ENCODE data around the gene ANKRD39.

The ANKRD39 gene

GRCh38 chr2:96887493-96888012 lies 29.7 kb upstream of the ANKRD39 start:
- no peaks in the 10 kb centered on the region for H3K9me3 ChIP-seq (ENCODE audit: control insufficient read depth, insufficient read depth, low read length)
- no peaks in the 10 kb centered on the region for H3K27me3 ChIP-seq (ENCODE audit: control insufficient read depth, insufficient read depth, low read length)
- H3K36me3 ChIP-seq (ENCODE audit: control insufficient read depth, insufficient read depth, low read length) = no peaks in the 10 kb centered on the region
- H3K4me1 ChIP-seq (ENCODE audit: control insufficient read depth, insufficient read depth, low read length) = peaks cover 8% of the 10 kb centered on the region
- no CpG with 5 or more reads among the region's 18 CpGs for WGBS (ENCODE audit: insufficient coverage, insufficient read length)
- H3K4me3 ChIP-seq (ENCODE audit: low read length) = no peak overlapping the region
- no peak for DNase-seq (ENCODE audit: low read depth, low spot score)
- H3K27ac ChIP-seq (ENCODE audit: low read length) = no peak overlapping the region

- DNase-seq (ENCODE audit: low read depth, low spot score) = no peak
- H3K4me3 ChIP-seq (ENCODE audit: low read length) = no peak overlapping the region
- H3K27ac ChIP-seq (ENCODE audit: low read length) = no peak overlapping the region
- peaks cover 15% of the 10 kb centered on the region for H3K4me1 ChIP-seq (ENCODE audit: control insufficient read depth, insufficient read depth, low read length)
- no peaks in the 10 kb centered on the region for H3K9me3 ChIP-seq (ENCODE audit: control insufficient read depth, insufficient read depth, low read length)
- H3K27me3 ChIP-seq (ENCODE audit: control insufficient read depth, insufficient read depth, low read length) = no peaks in the 10 kb centered on the region
- no peaks in the 10 kb centered on the region for H3K36me3 ChIP-seq (ENCODE audit: control insufficient read depth, insufficient read depth, low read length)
- WGBS (ENCODE audit: insufficient coverage, insufficient read length) = no CpG with 5 or more reads among the region's 23 CpGs
Measured at GRCh38 chr2:96885432-96886347, 27.9 kb upstream of the ANKRD39 start.

- Histone ChIP-seq H3K27ac (ENCODE audit: low read length) (no peak overlapping the region), H3K9me3 (ENCODE audit: control insufficient read depth, insufficient read depth, low read length) (no peaks in the 10 kb centered on the region), H3K36me3 (ENCODE audit: control insufficient read depth, insufficient read depth, low read length) (no peaks in the 10 kb centered on the region), H3K4me1 (ENCODE audit: control insufficient read depth, insufficient read depth, low read length) (peaks cover 17% of the 10 kb centered on the region), H3K4me3 (ENCODE audit: low read length) (no peak overlapping the region), H3K27me3 (ENCODE audit: control insufficient read depth, insufficient read depth, low read length) (no peaks in the 10 kb centered on the region)
- no peak for DNase-seq (ENCODE audit: low read depth, low spot score)
- WGBS (ENCODE audit: insufficient coverage, insufficient read length) = no CpG with 5 or more reads among the region's 19 CpGs
Measured at GRCh38 chr2:96884299-96885094, 26.7 kb upstream of the ANKRD39 start.

GRCh38 chr2:96883306-96883705 lies 25.5 kb upstream of the ANKRD39 start:
- Histone ChIP-seq H3K36me3 (ENCODE audit: control insufficient read depth, insufficient read depth, low read length) (no peaks in the 10 kb centered on the region), H3K4me1 (ENCODE audit: control insufficient read depth, insufficient read depth, low read length) (peaks cover 17% of the 10 kb centered on the region), H3K9me3 (ENCODE audit: control insufficient read depth, insufficient read depth, low read length) (no peaks in the 10 kb centered on the region), H3K27me3 (ENCODE audit: control insufficient read depth, insufficient read depth, low read length) (no peaks in the 10 kb centered on the region), H3K27ac (ENCODE audit: low read length) (no peak overlapping the region), H3K4me3 (ENCODE audit: low read length) (no peak overlapping the region)
- no peak for DNase-seq (ENCODE audit: low read depth, low spot score)
- WGBS (ENCODE audit: insufficient coverage, insufficient read length) = no CpG with 5 or more reads among the region's 9 CpGs

GRCh38 chr2:96882906-96883305 lies 25.1 kb upstream of the ANKRD39 start:
- Histone ChIP-seq H3K9me3 (ENCODE audit: control insufficient read depth, insufficient read depth, low read length) (no peaks in the 10 kb centered on the region), H3K36me3 (ENCODE audit: control insufficient read depth, insufficient read depth, low read length) (no peaks in the 10 kb centered on the region), H3K4me1 (ENCODE audit: control insufficient read depth, insufficient read depth, low read length) (peaks cover 17% of the 10 kb centered on the region), H3K4me3 (ENCODE audit: low read length) (no peak overlapping the region), H3K27me3 (ENCODE audit: control insufficient read depth, insufficient read depth, low read length) (no peaks in the 10 kb centered on the region), H3K27ac (ENCODE audit: low read length) (no peak overlapping the region)
- no peak for DNase-seq (ENCODE audit: low read depth, low spot score)
- no CpG with 5 or more reads among the region's 8 CpGs for WGBS (ENCODE audit: insufficient coverage, insufficient read length)

- Histone ChIP-seq H3K27me3 (ENCODE audit: control insufficient read depth, insufficient read depth, low read length) (no peaks in the 10 kb centered on the region), H3K4me3 (ENCODE audit: low read length) (no peak overlapping the region), H3K36me3 (ENCODE audit: control insufficient read depth, insufficient read depth, low read length) (no peaks in the 10 kb centered on the region), H3K4me1 (ENCODE audit: control insufficient read depth, insufficient read depth, low read length) (peaks cover 18% of the 10 kb centered on the region), H3K27ac (ENCODE audit: low read length) (no peak overlapping the region), H3K9me3 (ENCODE audit: control insufficient read depth, insufficient read depth, low read length) (no peaks in the 10 kb centered on the region)
- no CpG with 5 or more reads among the region's 12 CpGs for WGBS (ENCODE audit: insufficient coverage, insufficient read length)
- no peak for DNase-seq (ENCODE audit: low read depth, low spot score)
Measured at GRCh38 chr2:96882230-96882629, 24.4 kb upstream of the ANKRD39 start.

GRCh38 chr2:96881349-96882195 lies 23.8 kb upstream of the ANKRD39 start:
- Histone ChIP-seq H3K9me3 (ENCODE audit: control insufficient read depth, insufficient read depth, low read length) (no peaks in the 10 kb centered on the region), H3K36me3 (ENCODE audit: control insufficient read depth, insufficient read depth, low read length) (no peaks in the 10 kb centered on the region), H3K27ac (ENCODE audit: low read length) (no peak overlapping the region), H3K4me3 (ENCODE audit: low read length) (no peak overlapping the region), H3K4me1 (ENCODE audit: control insufficient read depth, insufficient read depth, low read length) (peaks cover 18% of the 10 kb centered on the region), H3K27me3 (ENCODE audit: control insufficient read depth, insufficient read depth, low read length) (no peaks in the 10 kb centered on the region)
- WGBS (ENCODE audit: insufficient coverage, insufficient read length) = no CpG with 5 or more reads among the region's 10 CpGs
- DNase-seq (ENCODE audit: low read depth, low spot score) = no peak

- H3K4me1 ChIP-seq (ENCODE audit: control insufficient read depth, insufficient read depth, low read length) = peaks cover 22% of the 10 kb centered on the region
- no peak overlapping the region for H3K27ac ChIP-seq (ENCODE audit: low read length)
- no peaks in the 10 kb centered on the region for H3K27me3 ChIP-seq (ENCODE audit: control insufficient read depth, insufficient read depth, low read length)
- no peak for DNase-seq (ENCODE audit: low read depth, low spot score)
- H3K36me3 ChIP-seq (ENCODE audit: control insufficient read depth, insufficient read depth, low read length) = no peaks in the 10 kb centered on the region
- H3K9me3 ChIP-seq (ENCODE audit: control insufficient read depth, insufficient read depth, low read length) = no peaks in the 10 kb centered on the region
- no peak overlapping the region for H3K4me3 ChIP-seq (ENCODE audit: low read length)
- WGBS (ENCODE audit: insufficient coverage, insufficient read length) = no CpG with 5 or more reads among the region's 6 CpGs
Measured at GRCh38 chr2:96880891-96881273, 23.1 kb upstream of the ANKRD39 start.

GRCh38 chr2:96879545-96880040 lies 21.8 kb upstream of the ANKRD39 start:
- Histone ChIP-seq H3K4me1 (ENCODE audit: control insufficient read depth, insufficient read depth, low read length) (peaks cover 24% of the 10 kb centered on the region), H3K36me3 (ENCODE audit: control insufficient read depth, insufficient read depth, low read length) (no peaks in the 10 kb centered on the region), H3K4me3 (ENCODE audit: low read length) (no peak overlapping the region), H3K27ac (ENCODE audit: low read length) (no peak overlapping the region), H3K9me3 (ENCODE audit: control insufficient read depth, insufficient read depth, low read length) (no peaks in the 10 kb centered on the region), H3K27me3 (ENCODE audit: control insufficient read depth, insufficient read depth, low read length) (no peaks in the 10 kb centered on the region)
- no CpG with 5 or more reads among the region's 18 CpGs for WGBS (ENCODE audit: insufficient coverage, insufficient read length)
- DNase-seq (ENCODE audit: low read depth, low spot score) = no peak

Data from iPS DF 6.9 (cell line).